KMS-11 (cell line): ENCODE results near the gene CES4A.
A peak's percentile ranks its signal among the peaks of the same experiment; 100 is the strongest.

Experiments
- H2AFZ ChIP-seq: fragments of 200-600 bp; sonication (generic); 2 replicates; pipeline ENCODE4 v1.6.1; 2016; ENCODE audit warnings: antibody characterized with exemption, mixed run types, low read depth
- H3K27ac ChIP-seq: fragments of 200-600 bp; sonication (generic); 2 replicates; pipeline ENCODE4 v1.6.1; 2016; ENCODE audit warnings: mild to moderate bottlenecking, mixed run types
- H3K27me3 ChIP-seq: fragments of 200-600 bp; sonication (generic); 2 replicates; pipeline ENCODE4 v1.6.1; 2017; ENCODE audit warnings: mild to moderate bottlenecking, low read depth, mixed run types, moderate library complexity; ENCODE audit not compliant: insufficient read depth
- H3K36me3 ChIP-seq: fragments of 200-600 bp; sonication (generic); 2 replicates; pipeline ENCODE4 v1.6.1; 2017; ENCODE audit warnings: mild to moderate bottlenecking, mixed run types; ENCODE audit not compliant: insufficient read depth
- H3K4me1 ChIP-seq: fragments of 200-600 bp; sonication (generic); 2 replicates; pipeline ENCODE4 v1.6.1; 2016; ENCODE audit warnings: mild to moderate bottlenecking, low read depth, mixed run types; ENCODE audit not compliant: poor library complexity, severe bottlenecking
- H3K4me2 ChIP-seq: fragments of 200-600 bp; sonication (generic); 2 replicates; pipeline ENCODE4 v1.7.0; 2016; ENCODE audit warnings: mild to moderate bottlenecking, mixed run types
- H3K4me3 ChIP-seq: fragments of 200-600 bp; sonication (generic); IDR thresholded peaks from 2 replicates; pipeline ENCODE4 v1.6.1; 2017; ENCODE audit warnings: low read depth, low read length, mixed read lengths; ENCODE audit not compliant: insufficient read depth
- H3K79me2 ChIP-seq: fragments of 200-600 bp; sonication (generic); 2 replicates; pipeline ENCODE4 v1.6.1; 2016; ENCODE audit warnings: low read depth, mixed run types; ENCODE audit not compliant: insufficient read depth
- H3K9ac ChIP-seq: fragments of 200-600 bp; sonication (generic); 2 replicates; pipeline ENCODE4 v1.6.1; 2016; ENCODE audit warnings: mild to moderate bottlenecking, mixed run types
- H4K20me1 ChIP-seq: fragments of 200-600 bp; sonication (generic); 2 replicates; pipeline ENCODE4 v1.6.1; 2016; ENCODE audit warnings: mild to moderate bottlenecking, mixed run types; ENCODE audit not compliant: insufficient read depth
- CTCF ChIP-seq: fragments of 200-600 bp; sonication (generic); conservative IDR thresholded peaks from 2 replicates; pipeline ENCODE4 v1.6.1; 2017; ENCODE audit warnings: low read depth, mild to moderate bottlenecking, antibody characterized with exemption, low read length, moderate library complexity, mixed read lengths

Gene CES4A

GRCh38 chr16:66977341-66978113 lies 10.9 kb upstream of the CES4A start:
- Histone ChIP-seq H2AFZ (peak overlapping the region; percentile 47; the same call in 1 of the 2 replicates), H3K4me1 (peaks cover 10% of the 10 kb centered on the region), H4K20me1 (no peaks in the 10 kb centered on the region), H3K36me3 (no peaks in the 10 kb centered on the region), H3K4me3 (no peak overlapping the region), H3K27me3 (0 out of 2 replicates have a peak, but pooled peaks cover 2% of the 10 kb centered on the region), H3K4me2 (no peak overlapping the region), H3K79me2 (no peaks in the 10 kb centered on the region), H3K9ac (no peak overlapping the region), H3K27ac (no peak overlapping the region)
- peak; percentile 94 for TF ChIP-seq CTCF

- Histone ChIP-seq H3K27me3 (no peaks in the 10 kb centered on the region), H3K4me1 (peaks cover 10% of the 10 kb centered on the region), H3K27ac (no peak overlapping the region), H3K36me3 (no peaks in the 10 kb centered on the region), H3K79me2 (no peaks in the 10 kb centered on the region), H4K20me1 (no peaks in the 10 kb centered on the region), H3K9ac (no peak overlapping the region), H3K4me2 (no peak overlapping the region), H3K4me3 (no peak overlapping the region), H2AFZ (no peak overlapping the region)
- TF ChIP-seq CTCF, result no peak
Measured at GRCh38 chr16:66979011-66979717, 9.2 kb upstream of the CES4A start.

GRCh38 chr16:66983033-66983432 lies 5.4 kb upstream of the CES4A start:
- no peaks in the 10 kb centered on the region for H3K36me3 ChIP-seq
- no peak overlapping the region for H3K4me2 ChIP-seq
- no peak overlapping the region for H3K4me3 ChIP-seq
- no peaks in the 10 kb centered on the region for H3K79me2 ChIP-seq
- no peak overlapping the region for H3K9ac ChIP-seq
- no peaks in the 10 kb centered on the region for H3K27me3 ChIP-seq
- TF ChIP-seq CTCF, result no peak
- H3K4me1 ChIP-seq, result peaks cover under 1% of the 10 kb centered on the region
- H2AFZ ChIP-seq, result no peak overlapping the region
- no peaks in the 10 kb centered on the region for H4K20me1 ChIP-seq
- no peak overlapping the region for H3K27ac ChIP-seq

- no peak overlapping the region for H2AFZ ChIP-seq
- H4K20me1 ChIP-seq, result no peaks in the 10 kb centered on the region
- no peak overlapping the region for H3K4me3 ChIP-seq
- no peak overlapping the region for H3K27ac ChIP-seq
- H3K36me3 ChIP-seq, result no peaks in the 10 kb centered on the region
- no peak overlapping the region for H3K4me2 ChIP-seq
- no peaks in the 10 kb centered on the region for H3K4me1 ChIP-seq
- H3K27me3 ChIP-seq, result no peaks in the 10 kb centered on the region
- TF ChIP-seq CTCF, result no peak
- H3K9ac ChIP-seq, result no peak overlapping the region
- H3K79me2 ChIP-seq, result no peaks in the 10 kb centered on the region
Measured at GRCh38 chr16:66984892-66985311, 3.5 kb upstream of the CES4A start.
